Brain microvascular endothelial cell (primary cell): ENCODE data around the gene FCER1G.
"Not testable (repeated sequence)": the region's sequence is repeated elsewhere in the genome, so short reads cannot be mapped to it uniquely, and the experiment has no call there.

Experiments
- DNase-seq: peaks from one replicate; pipeline ENCODE4 v3.0.0-alpha.2; 2020
- H3K27ac ChIP-seq: fragments of 250-450 bp; sonication (Bioruptor Pico); 2 replicates; pipeline ENCODE4 v1.5.1; 2020; ENCODE audit warnings: mild to moderate bottlenecking, moderate library complexity
- H3K27me3 ChIP-seq: fragments of 250-450 bp; sonication (Bioruptor Pico); replicated peaks from 2 replicates; pipeline ENCODE4 v1.5.1; 2020; ENCODE audit warnings: mild to moderate bottlenecking
- H3K36me3 ChIP-seq: fragments of 250-450 bp; sonication (Bioruptor Pico); replicated peaks from 2 replicates; pipeline ENCODE4 v1.5.1; 2020; ENCODE audit warnings: mild to moderate bottlenecking
- H3K4me3 ChIP-seq: 2 replicates; pipeline ENCODE4 v1.5.1; 2011; ENCODE audit warnings: low read depth, mild to moderate bottlenecking, control low read depth, low read length, moderate library complexity
- CTCF ChIP-seq: IDR thresholded peaks from 2 replicates; pipeline ENCODE4 v1.5.1; 2011; ENCODE audit warnings: low read depth, mild to moderate bottlenecking, moderate library complexity, low read length, control low read depth, inconsistent platforms; ENCODE audit errors: missing control alignments
- in situ Hi-C: cut with HindIII; loops from 2 replicates; pipeline ENCODE4 v1.10.0; 2017; ENCODE audit warnings: low sequenced_read_pairs, low pct_ligation_motif_present

FCER1G gene

DNA sequence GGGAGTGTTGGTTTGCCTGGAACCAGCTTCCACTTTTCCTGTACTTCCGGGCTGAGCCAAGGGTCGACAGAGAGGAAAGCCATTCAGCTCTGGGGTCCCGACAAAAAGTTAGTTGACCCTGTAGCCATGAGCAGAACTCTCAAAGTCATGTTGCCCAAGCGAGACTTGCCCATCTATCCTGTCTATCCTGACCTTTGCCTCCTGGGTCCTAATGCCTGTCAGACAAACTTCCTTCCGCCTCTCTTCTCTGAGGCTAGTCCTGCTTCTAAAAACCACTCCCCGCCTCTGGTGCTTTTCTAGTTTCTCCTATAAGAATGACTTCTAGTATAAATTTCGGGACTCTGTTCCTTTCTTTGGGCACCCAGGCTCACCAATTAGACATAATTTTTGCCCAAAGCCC lies 35.7 kb downstream of the FCER1G start:
- no peak overlapping the region for H3K27ac ChIP-seq
- H3K4me3 ChIP-seq, result no peak overlapping the region
- in situ Hi-C loops, result no loop called here
- DNase-seq, result no peak
- H3K27me3 ChIP-seq, result no peaks in the 10 kb centered on the region
- no peaks in the 10 kb centered on the region for H3K36me3 ChIP-seq
- TF ChIP-seq CTCF, result no peak

DNA sequence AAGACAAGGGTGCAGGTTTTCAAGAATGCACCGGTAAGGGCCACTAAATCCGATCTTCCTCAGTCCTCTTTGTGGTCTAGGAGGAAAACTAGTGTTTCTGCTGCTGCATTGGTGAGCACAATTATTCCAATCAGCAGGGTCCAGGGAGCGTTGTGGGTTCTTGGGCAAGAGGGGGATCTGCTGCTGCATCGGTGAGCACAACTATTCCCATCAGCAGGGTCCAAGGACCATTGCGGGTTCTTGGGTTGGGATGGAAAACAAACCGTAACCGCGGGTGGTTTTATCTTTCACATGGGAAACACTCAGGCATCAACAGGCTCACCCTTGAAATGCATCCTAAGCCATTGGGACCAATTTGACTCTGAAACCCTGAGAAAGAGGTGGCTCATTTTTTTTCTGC lies 36.5 kb downstream of the FCER1G start:
- no peak for TF ChIP-seq CTCF
- Histone ChIP-seq H3K27me3 (no peaks in the 10 kb centered on the region), H3K4me3 (no peak overlapping the region), H3K36me3 (no peaks in the 10 kb centered on the region), H3K27ac (no peak overlapping the region)
- no peak for DNase-seq
- in situ Hi-C loops, result no loop called here

DNA sequence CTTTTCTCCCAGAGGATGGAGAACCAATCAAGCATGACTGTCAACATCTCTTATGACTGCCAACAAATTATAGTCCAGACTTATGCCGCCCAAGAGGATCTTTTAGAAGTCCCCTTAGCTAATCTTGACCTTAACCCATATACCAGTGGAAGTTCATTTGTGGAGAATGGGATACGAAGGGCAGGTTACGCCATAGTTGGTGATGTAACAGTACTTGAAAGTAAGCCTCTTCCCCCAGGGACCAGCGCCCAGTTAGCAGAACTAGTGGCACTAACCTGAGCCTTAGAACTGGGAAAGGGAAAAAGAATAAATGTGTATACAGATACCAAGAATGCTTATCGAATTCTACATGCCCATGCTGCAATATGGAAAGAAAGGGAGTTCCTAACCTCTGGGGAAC lies 40.2 kb downstream of the FCER1G start:
- H3K36me3 ChIP-seq, DNase-seq, H3K27ac ChIP-seq, H3K4me3 ChIP-seq, in situ Hi-C loops: not testable (repeated sequence)
- H3K27me3 ChIP-seq, result peaks cover 21% of the 10 kb centered on the region

- H3K27me3 ChIP-seq, result peaks cover 24% of the 10 kb centered on the region
- H3K27ac ChIP-seq, in situ Hi-C loops, H3K36me3 ChIP-seq, H3K4me3 ChIP-seq, DNase-seq: not testable (repeated sequence)
Observed at GRCh38 chr1:161255955-161256520, 40.9 kb downstream of the FCER1G start.

DNA sequence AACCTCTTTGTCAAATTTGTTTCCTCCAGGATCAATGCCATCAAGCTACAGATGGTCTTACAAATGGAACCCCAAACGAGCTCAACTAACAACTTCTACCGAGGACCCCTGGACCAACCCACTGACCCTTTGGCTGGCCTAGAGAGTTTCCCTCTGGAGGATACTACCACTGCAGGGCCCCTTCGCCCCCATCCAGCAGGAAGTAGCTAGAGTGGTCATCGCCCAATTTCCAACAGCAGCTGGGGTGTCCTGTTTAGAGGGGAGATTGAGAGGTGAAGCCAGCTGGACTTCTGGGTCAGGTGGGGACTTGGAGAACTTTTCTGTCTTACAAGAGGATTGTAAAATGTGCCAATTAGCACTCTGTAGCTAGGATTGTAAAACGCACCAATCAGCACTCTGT lies 42.0 kb downstream of the FCER1G start:
- peaks cover 33% of the 10 kb centered on the region for H3K27me3 ChIP-seq
- in situ Hi-C loops, result not testable (repeated sequence)

GRCh38 chr1:161258439-161259344 lies 43.6 kb downstream of the FCER1G start, which contains the start of gene PCP4L1:
Gene PCP4L1 (plus strand): TSS chr1:161258745. CDS start chr1:161258975, 230 bp downstream.
- in situ Hi-C loops, result no loop called here
- peaks cover 33% of the 10 kb centered on the region for H3K27me3 ChIP-seq
- H3K4me3 ChIP-seq, result peak within 1 kb of the TSS; percentile 56
- H3K27ac ChIP-seq, result no peak within 1 kb of the TSS
- DNase-seq, result peak; percentile 48
- no peak for TF ChIP-seq CTCF
- H3K36me3 ChIP-seq, result no peaks in the 10 kb centered on the region

More for the DNA sequence above, 42.0 kb downstream of the FCER1G start:
- H3K4me3 ChIP-seq, DNase-seq, H3K36me3 ChIP-seq, H3K27ac ChIP-seq: not testable (repeated sequence)

DNA sequence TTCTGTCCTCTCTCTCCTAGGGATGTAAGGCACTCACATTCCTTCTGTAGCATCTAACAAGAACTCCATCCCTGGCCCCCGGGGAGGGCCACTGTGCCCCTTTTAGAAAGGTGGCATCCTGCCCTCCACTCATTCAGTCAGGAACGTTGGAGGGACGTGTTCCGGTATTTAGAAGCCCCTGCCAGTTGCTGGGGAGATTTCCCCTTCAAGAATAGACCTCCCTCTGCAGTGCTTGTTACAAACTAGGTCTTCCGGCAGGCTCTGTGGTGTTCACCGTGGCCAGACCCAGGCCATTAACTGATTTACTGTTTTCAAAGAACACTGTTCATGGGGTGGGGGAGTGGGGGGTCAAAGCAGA lies 44.2 kb downstream of the FCER1G start:
- no peak for TF ChIP-seq CTCF
- Histone ChIP-seq H3K36me3 (no peaks in the 10 kb centered on the region), H3K27ac (no peak overlapping the region), H3K4me3 (no peak overlapping the region), H3K27me3 (peaks cover 33% of the 10 kb centered on the region)
- in situ Hi-C loops, result no loop called here
- DNase-seq, result no peak
